Vagina (tissue), 2 donors: ENCODE data around the gene SARS1.

ENCODE experiments used
- POLR2AphosphoS5 ChIP-seq, 2 donors: sonication (generic); formaldehyde crosslinking; IDR thresholded peaks; one replicate each; pipeline ENCODE4 v1.9.0; 2017; ENCODE audit warnings: antibody characterized with exemption in 2 of 2, mild to moderate bottlenecking in 2 of 2, low read depth in 1 of 2; ENCODE audit not compliant: insufficient read depth in 1 of 2
- TF ChIP-seq, protein P1 (sequence below), 3 experiments: fragments of 450-650 bp in 2 of 3; fragments of 200-600 bp in 1 of 3; sonication (generic) in 1 of 3; IDR thresholded peaks; one replicate each; pipeline ENCODE4 v1.5.1; 2017 to 2019; ENCODE audit warnings: antibody characterized with exemption in 3 of 3, mild to moderate bottlenecking in 2 of 3, moderate library complexity in 2 of 3

DNA sequence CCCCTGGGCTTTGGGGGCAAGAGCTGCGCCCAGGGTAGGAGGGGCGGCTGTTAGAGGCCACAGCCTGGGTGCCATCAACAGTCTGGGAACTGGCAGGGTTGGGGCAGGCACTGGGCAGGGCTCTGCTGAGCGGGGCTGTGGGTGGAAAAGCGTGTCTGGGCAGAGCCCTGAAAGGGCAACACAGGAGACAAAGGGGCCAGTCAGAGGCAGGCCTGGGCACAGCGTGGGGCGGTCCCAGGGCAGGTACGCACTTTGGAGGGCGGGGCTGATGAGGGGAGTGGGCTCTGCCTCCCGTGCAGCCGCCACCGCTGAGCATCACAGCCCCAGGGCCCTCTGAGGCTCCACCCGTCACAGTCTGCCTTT is 49.5 kb downstream of the SARS1 start:
- TF ChIP-seq, protein P1, sequence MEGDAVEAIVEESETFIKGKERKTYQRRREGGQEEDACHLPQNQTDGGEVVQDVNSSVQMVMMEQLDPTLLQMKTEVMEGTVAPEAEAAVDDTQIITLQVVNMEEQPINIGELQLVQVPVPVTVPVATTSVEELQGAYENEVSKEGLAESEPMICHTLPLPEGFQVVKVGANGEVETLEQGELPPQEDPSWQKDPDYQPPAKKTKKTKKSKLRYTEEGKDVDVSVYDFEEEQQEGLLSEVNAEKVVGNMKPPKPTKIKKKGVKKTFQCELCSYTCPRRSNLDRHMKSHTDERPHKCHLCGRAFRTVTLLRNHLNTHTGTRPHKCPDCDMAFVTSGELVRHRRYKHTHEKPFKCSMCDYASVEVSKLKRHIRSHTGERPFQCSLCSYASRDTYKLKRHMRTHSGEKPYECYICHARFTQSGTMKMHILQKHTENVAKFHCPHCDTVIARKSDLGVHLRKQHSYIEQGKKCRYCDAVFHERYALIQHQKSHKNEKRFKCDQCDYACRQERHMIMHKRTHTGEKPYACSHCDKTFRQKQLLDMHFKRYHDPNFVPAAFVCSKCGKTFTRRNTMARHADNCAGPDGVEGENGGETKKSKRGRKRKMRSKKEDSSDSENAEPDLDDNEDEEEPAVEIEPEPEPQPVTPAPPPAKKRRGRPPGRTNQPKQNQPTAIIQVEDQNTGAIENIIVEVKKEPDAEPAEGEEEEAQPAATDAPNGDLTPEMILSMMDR (IDR thresholded peaks at IDR 0.05), result no peak
- no peak for TF ChIP-seq POLR2AphosphoS5 (IDR thresholded peaks at IDR 0.05; ENCODE audit: insufficient read depth in 1 of 2, low read depth in 1 of 2)
